HG03025 (cell line): ENCODE measurements around the gene NWD2.

Experiments
- ATAC-seq: cut with Tn5 transposase; IDR thresholded peaks from one replicate; pipeline ENCODE4 v1.9.1; 2021; ENCODE audit warnings: mild to moderate bottlenecking, moderate library complexity; ENCODE audit not compliant: unreplicated experiment, low FRiP score

Gene NWD2

GRCh38 chr4:37279121-37279520, 34.6 kb downstream of the NWD2 start:
- no peak for ATAC-seq

GRCh38 chr4:37279894-37280592, 35.5 kb downstream of the NWD2 start:
- no peak for ATAC-seq

GRCh38 chr4:37299468-37299867, 54.9 kb downstream of the NWD2 start:
- no peak for ATAC-seq

GRCh38 chr4:37304612-37305011, 60.1 kb downstream of the NWD2 start:
- ATAC-seq, result no peak

- ATAC-seq, result no peak
Measured at GRCh38 chr4:37305984-37306383, 61.4 kb downstream of the NWD2 start.

GRCh38 chr4:37317104-37317643, 72.6 kb downstream of the NWD2 start:
- ATAC-seq, result no peak

GRCh38 chr4:37320513-37321235, 76.1 kb downstream of the NWD2 start:
- no peak for ATAC-seq

- no peak for ATAC-seq
Measured at GRCh38 chr4:37322122-37322521, 77.6 kb downstream of the NWD2 start.

- ATAC-seq, result no peak
Measured at GRCh38 chr4:37324546-37324945, 80.0 kb downstream of the NWD2 start.

GRCh38 chr4:37326852-37327251, 82.3 kb downstream of the NWD2 start:
- no peak for ATAC-seq

GRCh38 chr4:37338972-37339371, 94.4 kb downstream of the NWD2 start:
- ATAC-seq, result no peak

- ATAC-seq, result no peak
Measured at GRCh38 chr4:37358748-37359147, 114.2 kb downstream of the NWD2 start.

GRCh38 chr4:37359261-37359660, 114.7 kb downstream of the NWD2 start:
- ATAC-seq, result no peak

GRCh38 chr4:37365888-37366287, 121.3 kb downstream of the NWD2 start:
- ATAC-seq, result no peak

GRCh38 chr4:37367901-37368300, 123.4 kb downstream of the NWD2 start:
- no peak for ATAC-seq

GRCh38 chr4:37370052-37370451, 125.5 kb downstream of the NWD2 start:
- no peak for ATAC-seq

- ATAC-seq, result no peak
Measured at GRCh38 chr4:37381040-37381668, 136.6 kb downstream of the NWD2 start.

GRCh38 chr4:37383579-37384229, 139.2 kb downstream of the NWD2 start:
- ATAC-seq, result peak; percentile 65

- no peak for ATAC-seq
Measured at GRCh38 chr4:37385424-37385823, 140.9 kb downstream of the NWD2 start.

GRCh38 chr4:37388681-37389365, 144.3 kb downstream of the NWD2 start:
- no peak for ATAC-seq
